Hypothalamus (tissue), 51 donors: Measurements from ENCODE around the gene PF4V1.

Source experiments
- DNase-seq, 51 donors: peaks; one replicate each; lab custom pipeline; 2025; lab: John Stamatoyannopoulos, UW

The PF4V1 gene

GRCh38 chr4:73902038-73902637, 49.0 kb downstream of the PF4V1 start:
- no peak for DNase-seq

DNA sequence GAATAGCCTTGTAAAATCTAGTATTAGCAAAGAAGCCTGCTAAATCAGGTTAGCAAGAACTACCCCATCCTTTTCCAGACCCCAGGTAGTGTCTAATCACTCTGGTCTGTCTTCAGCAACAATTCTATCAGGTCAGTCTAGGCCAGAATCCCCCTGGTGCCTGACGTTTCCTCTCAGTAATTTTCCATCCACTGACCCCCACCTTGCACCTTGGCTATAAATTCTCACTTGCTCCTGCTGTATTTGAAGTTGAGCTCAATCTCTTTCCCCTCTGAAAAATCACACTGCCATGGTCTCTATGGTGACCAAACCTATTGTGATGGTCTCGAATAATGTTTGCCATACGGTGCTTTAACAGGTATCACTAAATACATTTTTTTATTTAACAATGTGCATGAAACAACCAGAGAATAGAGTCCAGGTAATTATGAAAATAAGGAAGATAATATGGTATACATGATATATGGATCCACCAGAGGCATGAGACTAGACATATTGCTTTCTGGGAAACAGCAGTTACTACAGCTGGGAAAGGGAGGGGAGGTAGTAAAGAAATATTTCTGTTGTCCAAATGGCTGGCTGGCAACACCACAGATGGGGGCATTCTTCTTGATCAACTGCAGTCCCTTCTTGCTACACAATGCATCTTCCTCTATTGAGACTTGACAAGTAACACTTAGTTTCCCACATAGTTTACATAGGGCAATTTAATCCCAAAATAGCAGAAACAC, 49.9 kb downstream of the PF4V1 start:
- no peak for DNase-seq
